HG03103 (cell line): ENCODE results near the gene PUS1.
"Not testable (repeated sequence)": the region's sequence is repeated elsewhere in the genome, so short reads cannot be mapped to it uniquely, and the experiment has no call there.

Experiments
- ATAC-seq: cut with Tn5 transposase; IDR thresholded peaks from one replicate; pipeline ENCODE4 v1.9.1; 2021; ENCODE audit warnings: low read depth; ENCODE audit not compliant: unreplicated experiment

The PUS1 gene

GRCh38 chr12:131928711-131929580 is at the start of gene PUS1:
TSS of gene PUS1 (plus strand) at chr12:131929276. CDS start at chr12:131929723, 447 bp downstream.
- peak; percentile 57 for ATAC-seq

GRCh38 chr12:131882804-131883520 is 46.1 kb upstream of the PUS1 start:
- ATAC-seq = no peak

DNA sequence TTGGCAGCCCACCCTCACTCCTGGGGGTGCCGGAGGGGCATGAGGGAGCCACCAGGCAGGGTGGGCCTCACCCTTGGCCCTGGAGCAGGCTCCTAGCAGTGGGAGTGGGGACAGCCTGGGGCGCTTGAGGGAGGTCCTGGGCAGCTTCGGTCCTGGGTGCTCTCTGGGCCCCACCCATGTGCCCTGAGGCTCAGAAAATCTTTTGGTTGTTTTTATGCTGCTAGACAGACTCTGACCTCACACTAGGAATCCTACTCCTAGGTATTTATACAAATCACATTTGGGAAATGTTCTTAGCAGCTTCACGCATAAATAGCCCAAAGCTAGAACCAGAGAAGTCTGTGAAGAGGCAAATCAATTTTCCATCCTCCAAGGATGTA is 45.6 kb upstream of the PUS1 start:
- no peak for ATAC-seq

DNA sequence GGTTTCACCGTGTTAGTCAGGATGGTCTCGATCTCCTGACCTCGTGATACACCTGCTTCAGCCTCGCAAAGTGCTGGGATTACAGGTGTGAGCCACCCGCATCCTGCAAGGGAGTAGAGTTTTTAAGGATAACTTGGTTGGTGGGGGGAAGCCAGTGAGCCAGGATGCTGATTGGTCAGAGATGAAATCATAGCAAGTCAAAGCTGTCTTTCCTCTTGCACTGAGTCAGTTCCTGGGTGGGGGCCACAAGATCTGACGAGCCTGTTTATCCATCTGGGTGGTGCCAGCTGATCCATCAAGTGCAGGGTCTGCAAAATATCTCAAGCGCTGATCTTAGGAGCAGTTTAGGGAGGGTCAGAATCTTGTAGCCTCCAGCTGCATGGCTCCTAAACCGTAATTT is 44.0 kb upstream of the PUS1 start:
- ATAC-seq = not testable (repeated sequence)

DNA sequence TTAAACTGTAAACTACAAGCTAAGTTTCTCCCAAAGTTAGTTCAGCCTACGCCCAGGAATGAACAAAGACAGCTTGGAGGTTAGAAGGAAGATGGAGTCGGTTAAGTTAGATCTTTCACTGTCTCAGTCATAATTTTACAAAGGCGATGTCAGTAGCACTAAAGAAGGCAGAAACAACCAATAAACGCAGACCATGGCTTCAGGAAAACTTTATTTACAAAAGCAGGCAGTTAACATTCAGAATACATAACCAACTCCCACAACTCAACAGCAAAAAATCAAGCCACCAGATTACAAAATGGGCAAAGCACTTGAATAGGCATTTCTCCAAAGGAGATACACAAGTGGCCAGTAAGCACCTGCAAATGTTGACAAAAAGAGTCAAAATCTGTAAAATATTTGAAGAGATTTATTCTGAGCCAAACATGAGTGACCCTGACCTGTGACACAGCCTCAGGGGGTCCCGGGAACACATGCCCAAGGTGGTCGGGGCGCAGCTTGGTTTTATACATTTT is 43.5 kb upstream of the PUS1 start:
- ATAC-seq = no peak

- ATAC-seq = not testable (repeated sequence)
These were observed 37.4 kb upstream of the PUS1 start for GRCh38 chr12:131891722-131892121.

DNA sequence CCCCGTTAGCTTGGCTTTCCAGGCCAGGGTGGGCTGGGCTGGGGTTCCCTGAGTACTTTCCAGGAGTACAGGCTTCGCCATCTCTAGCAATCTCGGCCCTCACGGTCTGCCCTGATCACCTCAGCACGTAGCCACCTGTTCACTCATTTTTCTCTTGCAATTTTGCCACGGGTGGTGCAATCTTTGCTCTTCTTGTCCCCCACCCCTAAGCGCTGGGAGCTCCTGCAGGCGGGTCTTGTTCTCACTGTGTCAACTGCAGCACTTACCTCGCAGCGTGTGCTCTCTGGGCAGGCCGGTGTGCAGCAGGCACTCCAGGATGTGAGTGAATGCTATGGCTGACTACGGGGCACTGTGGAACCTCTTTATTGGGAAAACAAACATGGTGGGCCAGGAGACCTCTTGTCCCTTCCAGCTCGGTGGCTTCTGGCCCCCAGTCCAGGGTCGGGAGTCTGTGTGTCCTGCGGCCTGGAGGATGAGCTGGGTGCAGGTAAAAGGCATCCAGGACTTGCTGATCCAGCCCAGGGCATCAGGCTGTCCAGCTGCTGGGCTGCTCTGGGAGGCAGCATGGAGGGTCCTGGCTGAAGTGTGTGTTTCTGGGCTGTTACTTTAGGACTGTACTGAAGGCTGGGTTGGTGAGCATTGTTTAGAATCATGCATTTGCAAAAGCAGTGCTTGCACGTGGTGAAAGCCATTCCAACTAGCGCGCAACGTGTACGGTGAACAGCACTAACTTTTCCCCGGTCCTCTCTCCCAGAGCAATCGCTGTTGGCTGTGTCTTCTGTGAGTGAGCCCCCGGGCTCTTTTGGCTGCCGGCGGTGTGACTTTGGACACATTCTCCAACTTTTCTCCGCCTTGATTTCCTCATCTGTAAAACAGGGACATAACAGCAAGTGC is 36.1 kb upstream of the PUS1 start:
- ATAC-seq = no peak

DNA sequence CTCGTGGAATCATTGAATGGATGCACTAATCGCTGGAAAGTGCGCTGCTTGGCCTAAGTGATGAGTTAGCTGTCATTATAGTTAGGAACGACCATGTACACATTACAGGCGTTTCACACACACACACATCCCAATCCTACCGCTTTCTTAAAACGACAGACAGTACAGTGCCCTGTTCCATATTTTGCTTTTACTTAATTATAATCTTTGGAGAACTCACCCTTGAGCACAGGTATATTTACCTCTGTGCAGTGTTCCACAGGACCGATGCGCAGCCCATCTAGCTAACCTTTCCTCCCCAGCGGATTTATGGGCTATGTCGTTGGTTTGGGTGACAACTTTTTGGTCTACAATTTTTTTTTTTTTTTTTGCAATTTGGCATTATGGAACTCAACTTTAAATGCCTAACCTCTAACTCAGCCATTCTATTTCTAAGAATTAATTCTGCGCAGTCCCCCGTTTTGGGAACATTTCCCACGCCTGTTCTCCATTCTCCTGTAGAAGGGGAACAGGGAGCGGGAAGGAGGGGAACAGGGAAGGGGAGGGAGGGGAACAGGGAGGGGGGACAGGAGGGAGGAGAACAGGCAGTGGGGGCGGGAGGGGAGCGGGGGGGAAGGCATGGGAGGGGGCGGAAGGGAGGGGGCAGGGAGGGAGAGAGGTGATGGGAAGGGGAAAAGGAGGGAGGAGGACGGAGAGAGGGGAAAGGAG is 35.3 kb upstream of the PUS1 start:
- no peak for ATAC-seq

DNA sequence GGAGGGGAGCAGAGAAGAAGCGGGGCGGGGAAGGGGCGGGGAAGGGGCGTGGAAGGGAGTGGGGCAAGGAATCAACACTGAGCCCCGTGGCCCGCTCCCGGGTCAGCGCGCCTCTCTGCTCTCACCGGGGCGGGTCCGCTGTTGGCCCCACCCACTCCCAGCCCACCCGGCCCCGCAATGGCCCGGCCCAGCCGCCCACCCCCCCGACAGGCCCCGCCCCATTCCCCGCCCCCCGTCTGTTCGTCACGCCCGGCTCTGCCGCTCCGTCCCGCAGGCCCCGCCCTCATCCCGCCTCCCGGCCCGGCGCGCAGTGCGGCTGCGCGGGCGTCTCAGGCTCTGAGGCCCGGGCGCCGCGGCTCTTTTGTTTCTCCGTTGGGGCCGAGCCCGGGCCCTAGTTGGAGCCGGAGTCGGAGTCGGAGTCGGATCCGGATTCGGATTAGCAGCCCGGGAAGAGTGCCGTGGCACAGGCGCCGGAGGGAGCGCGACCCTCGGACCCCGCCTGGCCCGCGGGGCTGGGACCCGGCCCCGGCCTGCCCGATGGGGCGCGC is 34.7 kb upstream of the PUS1 start, which contains the start of gene ULK1:
Gene ULK1 (plus strand): TSS at position 310 of the 548 bp plus-strand sequence. CDS start 380 bp downstream, outside the sequence.
- ATAC-seq = peak; percentile 68

GRCh38 chr12:131894981-131895639 is 34.0 kb upstream of the PUS1 start:
- ATAC-seq = no peak

DNA sequence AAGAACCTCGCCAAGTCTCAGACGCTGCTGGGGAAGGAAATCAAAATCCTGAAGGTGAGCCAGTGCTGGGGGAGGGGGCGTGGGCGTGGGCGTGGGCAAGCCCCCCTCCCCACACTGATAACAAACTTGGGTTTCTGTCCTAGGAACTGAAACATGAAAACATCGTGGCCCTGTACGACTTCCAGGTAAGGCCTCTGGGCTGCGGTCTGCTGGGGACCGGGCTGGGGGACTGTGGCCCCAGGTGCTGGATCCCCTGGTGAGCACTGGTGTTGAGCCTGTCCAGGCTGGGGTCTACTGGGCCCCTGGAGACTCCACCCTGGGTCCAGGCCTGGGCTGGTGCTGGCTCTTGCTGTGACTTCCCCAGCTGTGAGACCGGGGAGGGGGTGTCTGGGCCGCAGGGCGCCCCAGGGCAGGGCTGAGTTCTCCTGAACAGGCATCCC is 33.4 kb upstream of the PUS1 start:
- ATAC-seq = no peak

- ATAC-seq = peak; percentile 43
These were observed 32.8 kb upstream of the PUS1 start for GRCh38 chr12:131896080-131896810.

- no peak for ATAC-seq
These were observed 32.2 kb upstream of the PUS1 start for GRCh38 chr12:131896811-131897270.

DNA sequence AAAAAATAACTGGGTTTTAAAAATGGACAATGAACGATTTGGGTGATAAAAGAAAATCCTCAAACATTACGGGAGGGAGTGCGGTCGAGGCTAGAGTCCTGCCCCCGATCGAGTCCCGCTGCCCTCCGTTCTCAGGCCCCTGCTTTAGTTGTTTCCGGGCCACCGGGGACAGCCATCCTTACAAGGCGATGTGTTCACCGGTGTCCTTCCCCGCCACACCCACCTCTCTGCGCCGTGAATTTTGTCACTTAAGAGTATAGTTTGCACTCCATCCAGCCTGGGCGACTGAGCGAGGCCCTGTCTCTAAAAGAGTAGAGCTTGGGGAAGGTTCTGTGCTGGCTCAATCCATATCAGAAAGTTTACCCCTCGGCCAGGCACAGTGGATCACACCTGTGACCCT is 31.8 kb upstream of the PUS1 start:
- no peak for ATAC-seq

DNA sequence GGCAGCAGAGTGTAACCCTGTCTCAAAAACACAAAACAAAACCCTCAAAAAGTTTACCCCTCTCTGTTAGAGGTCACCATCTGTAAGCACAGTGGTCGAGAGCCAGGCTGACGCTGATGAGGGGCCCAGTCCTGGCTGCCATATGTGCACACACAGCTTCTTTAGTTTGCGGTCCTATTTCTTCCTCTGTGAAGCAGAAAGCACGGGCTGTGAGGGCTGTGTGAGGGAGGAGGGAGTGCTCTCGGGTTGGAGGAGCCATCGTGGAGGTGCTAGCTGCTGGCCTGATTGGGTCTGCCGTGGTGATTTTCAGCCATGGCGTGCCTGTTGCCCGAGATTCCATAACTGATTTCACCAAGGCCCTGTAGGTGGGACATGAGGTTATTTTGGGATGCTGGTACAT is 31.2 kb upstream of the PUS1 start:
- ATAC-seq = no peak

DNA sequence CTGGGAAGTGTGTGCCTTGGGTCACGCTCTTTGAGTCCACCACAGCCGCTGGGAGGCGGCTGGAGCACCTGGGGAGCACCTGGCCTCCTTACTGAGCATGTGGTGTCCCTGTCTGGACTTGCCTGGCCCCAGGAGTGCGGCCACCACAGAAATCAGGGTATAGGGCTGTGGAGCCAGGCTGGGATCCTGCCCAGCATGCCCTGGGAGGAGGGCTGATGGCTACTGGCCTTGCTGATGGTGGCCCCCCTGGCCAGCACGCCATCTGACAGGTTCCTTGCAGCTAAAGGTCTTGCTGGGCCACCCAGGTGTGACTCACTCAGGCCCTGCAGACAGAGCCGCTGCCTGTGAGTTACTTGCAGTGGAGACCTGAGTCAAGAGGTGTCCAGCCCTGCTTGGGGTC is 28.7 kb upstream of the PUS1 start:
- no peak for ATAC-seq

GRCh38 chr12:131901431-131902331 is 27.4 kb upstream of the PUS1 start:
- no peak for ATAC-seq
